ENCODE measurements around the gene GABPB2.
"Not testable (repeated sequence)": the region's sequence is repeated elsewhere in the genome, so short reads cannot be mapped to it uniquely, and the experiment has no call there.

Gene GABPB2

DNA sequence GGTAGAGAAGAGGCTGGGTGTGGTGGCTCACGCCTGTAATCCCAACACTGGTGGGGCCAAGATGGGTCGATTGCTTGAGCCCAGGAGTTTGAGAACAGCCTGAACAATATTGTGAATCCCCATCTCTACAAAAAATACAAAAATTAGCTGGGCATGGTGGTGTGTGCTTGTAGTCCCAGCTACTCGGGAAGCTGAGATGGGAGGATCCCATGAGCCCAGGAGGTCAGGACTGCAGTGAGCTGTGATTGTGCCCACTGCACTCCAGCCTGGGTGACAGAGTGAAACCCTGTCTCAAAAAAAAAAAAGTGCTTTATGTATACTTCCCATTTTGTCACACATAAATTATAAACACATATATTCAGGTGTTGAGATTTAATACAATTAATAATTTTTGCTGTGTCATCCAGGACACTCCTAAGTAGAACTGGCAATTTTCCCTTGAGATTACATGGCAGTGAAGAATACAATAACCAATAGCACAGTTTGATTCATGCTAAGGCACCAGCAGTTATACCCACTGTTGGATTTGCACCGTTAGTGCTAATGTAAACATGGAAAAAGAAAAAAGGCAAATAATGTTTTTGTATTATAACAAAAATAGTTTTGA is 15.5 kb downstream of the GABPB2 start:
- Histone ChIP-seq H3K79me2 (ENCODE audit: control insufficient read depth, insufficient read depth, low read length, unreplicated experiment) (no peaks in the 10 kb centered on the region), H3K27ac (ENCODE audit: low read depth, low read length) (no peak overlapping the region), H3K4me1 (ENCODE audit: control insufficient read depth, insufficient read depth, low read length, unreplicated experiment) (no peaks in the 10 kb centered on the region)

DNA sequence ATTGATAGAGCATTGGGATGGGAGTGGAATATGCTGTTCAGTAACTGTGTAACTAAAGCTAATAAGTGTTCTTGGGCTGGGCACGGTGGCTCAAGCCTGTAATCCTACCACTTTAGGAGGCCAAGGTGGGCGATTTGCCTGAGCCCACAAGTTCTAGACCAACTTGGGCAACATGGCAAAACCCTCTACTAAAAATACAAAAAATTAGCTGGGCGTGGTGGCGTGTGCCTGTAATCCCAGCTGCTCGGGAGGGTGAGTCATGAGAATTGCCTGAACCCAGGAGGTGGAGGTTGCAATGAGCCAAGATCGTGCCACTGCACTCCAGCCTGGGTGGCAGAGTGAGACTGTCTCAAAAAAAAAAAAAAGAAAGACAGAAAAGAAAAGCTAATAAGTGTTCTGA is 26.9 kb downstream of the GABPB2 start:
- H3K27me3 ChIP-seq (ENCODE audit: insufficient read depth, low read length); H3K4me1 ChIP-seq (ENCODE audit: control insufficient read depth, insufficient read depth, low read length, unreplicated experiment); H2AFZ ChIP-seq (ENCODE audit: low read length, unreplicated experiment); H3K4me3 ChIP-seq (ENCODE audit: low read depth, low read length); H3K36me3 ChIP-seq (ENCODE audit: insufficient read depth, low read length); H3K79me2 ChIP-seq (ENCODE audit: control insufficient read depth, insufficient read depth, low read length, unreplicated experiment): not testable (repeated sequence)
- H3K27ac ChIP-seq (ENCODE audit: low read depth, low read length), result 0 out of 2 replicates have a peak overlapping the region, but pooled peaks have one; percentile 6

More for the DNA sequence above, 15.5 kb downstream of the GABPB2 start:
- H3K4me3 ChIP-seq (ENCODE audit: low read depth, low read length), result no peak overlapping the region
- no peaks in the 10 kb centered on the region for H3K36me3 ChIP-seq (ENCODE audit: insufficient read depth, low read length)
- H3K27me3 ChIP-seq (ENCODE audit: insufficient read depth, low read length), result no peaks in the 10 kb centered on the region
- H2AFZ ChIP-seq (ENCODE audit: low read length, unreplicated experiment), result no peak overlapping the region

DNA sequence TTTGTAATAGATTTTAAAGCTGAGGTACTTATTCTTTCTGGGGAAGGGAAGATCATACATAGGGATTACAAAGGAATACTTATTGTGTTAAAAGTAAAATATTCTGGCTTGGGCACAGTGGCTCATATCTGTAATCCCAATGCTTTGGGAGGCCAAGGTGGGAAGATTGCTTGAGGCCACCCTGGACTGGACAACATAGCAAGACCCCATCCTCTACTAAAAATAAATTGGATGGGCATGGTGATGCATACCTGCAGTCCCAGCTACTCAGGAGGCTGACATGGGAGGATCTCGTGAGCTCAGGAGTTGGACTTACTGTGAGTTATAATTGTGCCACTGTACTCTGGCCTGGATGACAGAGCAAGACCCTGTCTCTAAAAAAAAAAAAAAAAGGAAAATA is 27.6 kb downstream of the GABPB2 start:
- Histone ChIP-seq H3K36me3 (ENCODE audit: insufficient read depth, low read length) (no peaks in the 10 kb centered on the region), H3K4me3 (ENCODE audit: low read depth, low read length) (no peak overlapping the region), H3K4me1 (ENCODE audit: control insufficient read depth, insufficient read depth, low read length, unreplicated experiment) (peaks cover 9% of the 10 kb centered on the region), H3K27ac (ENCODE audit: low read depth, low read length) (no peak overlapping the region), H3K27me3 (ENCODE audit: insufficient read depth, low read length) (no peaks in the 10 kb centered on the region), H3K79me2 (ENCODE audit: control insufficient read depth, insufficient read depth, low read length, unreplicated experiment) (no peaks in the 10 kb centered on the region), H2AFZ (ENCODE audit: low read length, unreplicated experiment) (no peak overlapping the region)

DNA sequence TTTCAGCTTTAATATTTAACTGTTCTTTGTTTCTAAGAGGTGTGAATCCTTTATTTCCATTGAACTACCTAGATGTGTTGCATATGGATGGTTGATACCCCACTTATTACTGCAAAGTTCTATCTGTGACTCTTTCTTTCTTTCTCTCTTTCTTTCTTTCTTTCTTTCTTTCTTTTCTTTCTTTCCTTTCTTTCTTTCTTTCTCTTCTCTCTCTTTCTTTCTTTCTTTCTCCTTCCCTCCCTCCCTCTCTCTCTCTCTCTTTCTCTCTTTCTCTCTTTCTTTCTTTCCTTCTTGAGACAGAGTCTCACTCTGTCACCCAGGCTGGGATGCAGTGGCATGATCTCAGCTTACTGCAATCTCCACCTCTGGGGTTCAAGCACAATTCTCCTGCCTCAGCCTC is 34.1 kb downstream of the GABPB2 start:
- H3K79me2 ChIP-seq (ENCODE audit: control insufficient read depth, insufficient read depth, low read length, unreplicated experiment), result no peaks in the 10 kb centered on the region
- no peaks in the 10 kb centered on the region for H3K27me3 ChIP-seq (ENCODE audit: insufficient read depth, low read length)
- H3K27ac ChIP-seq (ENCODE audit: low read depth, low read length), result no peak overlapping the region
- H3K4me1 ChIP-seq (ENCODE audit: control insufficient read depth, insufficient read depth, low read length, unreplicated experiment), result peaks cover 14% of the 10 kb centered on the region
- no peak overlapping the region for H3K4me3 ChIP-seq (ENCODE audit: low read depth, low read length)
- no peak overlapping the region for H2AFZ ChIP-seq (ENCODE audit: low read length, unreplicated experiment)
- no peaks in the 10 kb centered on the region for H3K36me3 ChIP-seq (ENCODE audit: insufficient read depth, low read length)

DNA sequence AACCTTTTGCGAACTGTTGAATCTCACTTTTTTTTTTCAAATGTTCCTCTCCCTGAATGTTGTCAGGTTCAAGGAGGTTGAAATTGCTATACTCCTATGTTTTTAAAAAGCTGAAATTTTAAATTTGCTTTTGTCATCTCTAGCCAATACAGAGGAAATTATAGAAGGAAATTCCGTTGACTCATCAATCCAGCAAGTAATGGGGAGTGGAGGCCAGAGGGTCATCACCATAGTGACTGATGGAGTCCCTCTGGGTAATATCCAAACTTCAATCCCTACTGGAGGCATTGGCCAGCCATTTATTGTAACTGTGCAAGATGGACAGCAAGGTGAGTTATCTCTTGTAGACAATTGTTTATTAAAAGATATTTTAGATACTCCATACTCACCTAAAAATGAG is 36.3 kb downstream of the GABPB2 start:
- no peaks in the 10 kb centered on the region for H3K36me3 ChIP-seq (ENCODE audit: insufficient read depth, low read length)
- H3K4me1 ChIP-seq (ENCODE audit: control insufficient read depth, insufficient read depth, low read length, unreplicated experiment), result peaks cover 14% of the 10 kb centered on the region
- H3K27ac ChIP-seq (ENCODE audit: low read depth, low read length), result peak overlapping the region; percentile 77
- H3K4me3 ChIP-seq (ENCODE audit: low read depth, low read length), result peak overlapping the region; percentile 11; the same call in 1 of the 2 replicates
- peak overlapping the region; percentile 34 for H2AFZ ChIP-seq (ENCODE audit: low read length, unreplicated experiment)
- H3K79me2 ChIP-seq (ENCODE audit: control insufficient read depth, insufficient read depth, low read length, unreplicated experiment), result no peaks in the 10 kb centered on the region
- no peaks in the 10 kb centered on the region for H3K27me3 ChIP-seq (ENCODE audit: insufficient read depth, low read length)

DNA sequence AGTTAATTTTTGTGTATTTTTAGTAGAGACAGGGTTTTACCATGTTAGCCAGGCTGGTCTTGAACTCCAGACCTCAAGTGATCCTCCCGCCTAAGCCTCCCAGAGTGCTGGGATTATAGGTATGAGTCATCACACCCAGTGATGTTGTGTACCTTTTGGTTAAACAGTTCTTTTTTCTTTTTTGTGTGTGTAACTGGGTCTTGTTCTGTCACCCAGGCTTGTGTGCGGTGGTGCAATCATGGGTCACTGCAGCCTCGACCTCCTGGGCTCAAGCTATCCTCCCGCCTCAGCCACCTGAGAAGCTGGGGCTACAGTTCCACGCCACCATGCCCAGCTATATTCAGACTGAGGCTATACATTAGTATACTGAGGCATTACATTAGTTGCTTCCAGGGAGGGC is 37.8 kb downstream of the GABPB2 start:
- no peak overlapping the region for H2AFZ ChIP-seq (ENCODE audit: low read length, unreplicated experiment)
- H3K4me3 ChIP-seq (ENCODE audit: low read depth, low read length), result no peak overlapping the region
- H3K27ac ChIP-seq (ENCODE audit: low read depth, low read length), result no peak overlapping the region
- H3K36me3 ChIP-seq (ENCODE audit: insufficient read depth, low read length), result no peaks in the 10 kb centered on the region
- peaks cover 14% of the 10 kb centered on the region for H3K4me1 ChIP-seq (ENCODE audit: control insufficient read depth, insufficient read depth, low read length, unreplicated experiment)
- H3K27me3 ChIP-seq (ENCODE audit: insufficient read depth, low read length), result no peaks in the 10 kb centered on the region
- H3K79me2 ChIP-seq (ENCODE audit: control insufficient read depth, insufficient read depth, low read length, unreplicated experiment), result no peaks in the 10 kb centered on the region

DNA sequence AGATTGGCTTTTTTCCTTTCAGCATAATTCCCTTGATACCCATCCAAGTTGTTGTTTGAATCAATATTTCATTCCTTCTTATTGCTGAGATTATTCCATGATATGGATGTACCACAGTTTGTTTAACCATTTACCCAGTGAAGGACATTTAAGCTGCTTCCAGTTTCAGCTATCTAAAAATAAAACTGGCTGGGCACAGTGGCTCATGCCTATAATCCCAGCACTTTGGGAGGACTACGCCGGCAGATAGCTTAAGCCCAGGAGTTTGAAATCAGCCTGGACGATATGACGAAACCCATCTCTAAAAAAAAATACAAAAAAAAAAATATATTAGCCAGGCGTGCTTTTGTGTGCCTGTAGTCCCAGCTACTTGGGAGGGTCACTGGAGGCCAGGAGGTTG is 43.3 kb downstream of the GABPB2 start:
- Histone ChIP-seq H3K4me1 (ENCODE audit: control insufficient read depth, insufficient read depth, low read length, unreplicated experiment) (no peaks in the 10 kb centered on the region), H3K27ac (ENCODE audit: low read depth, low read length) (no peak overlapping the region), H3K36me3 (ENCODE audit: insufficient read depth, low read length) (no peaks in the 10 kb centered on the region), H2AFZ (ENCODE audit: low read length, unreplicated experiment) (no peak overlapping the region), H3K27me3 (ENCODE audit: insufficient read depth, low read length) (no peaks in the 10 kb centered on the region), H3K79me2 (ENCODE audit: control insufficient read depth, insufficient read depth, low read length, unreplicated experiment) (no peaks in the 10 kb centered on the region), H3K4me3 (ENCODE audit: low read depth, low read length) (no peak overlapping the region)

DNA sequence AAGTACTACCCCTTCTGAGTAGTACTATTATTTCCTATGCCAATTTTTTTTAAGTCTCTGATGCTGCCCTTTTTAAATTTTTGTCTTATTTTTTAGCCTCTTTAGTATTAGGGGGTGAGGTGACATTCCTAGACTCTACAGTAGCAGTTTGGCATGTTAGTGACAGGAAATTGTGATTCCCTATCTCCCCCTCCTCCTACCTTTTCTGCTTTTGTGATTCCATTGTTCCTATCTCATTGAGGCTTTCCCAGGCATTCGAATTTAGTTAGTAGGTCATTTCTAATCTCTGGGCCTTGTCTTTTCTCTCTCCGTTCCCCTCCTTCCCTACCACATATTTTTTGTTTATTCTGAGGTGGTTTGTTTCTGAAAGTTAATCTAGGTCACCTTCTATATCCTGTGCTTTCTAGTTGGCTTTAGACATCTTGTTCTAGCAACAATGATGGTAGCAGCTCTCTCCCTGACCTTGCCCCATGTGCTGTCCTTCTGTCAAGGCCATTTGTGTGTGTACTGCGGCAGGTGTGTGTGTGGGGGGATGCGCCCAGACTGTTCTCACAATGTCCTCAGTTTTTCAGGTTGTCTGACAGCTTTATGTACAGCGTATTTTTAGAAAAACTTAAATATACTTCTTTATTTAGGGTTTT is 54.3 kb downstream of the GABPB2 start:
- H2AFZ ChIP-seq (ENCODE audit: low read length, unreplicated experiment), result no peak overlapping the region
- H3K36me3 ChIP-seq (ENCODE audit: insufficient read depth, low read length), result no peaks in the 10 kb centered on the region
- no peaks in the 10 kb centered on the region for H3K79me2 ChIP-seq (ENCODE audit: control insufficient read depth, insufficient read depth, low read length, unreplicated experiment)
- H3K27ac ChIP-seq (ENCODE audit: low read depth, low read length), result no peak overlapping the region
- H3K27me3 ChIP-seq (ENCODE audit: insufficient read depth, low read length), result no peaks in the 10 kb centered on the region
- H3K4me1 ChIP-seq (ENCODE audit: control insufficient read depth, insufficient read depth, low read length, unreplicated experiment), result no peaks in the 10 kb centered on the region
- H3K4me3 ChIP-seq (ENCODE audit: low read depth, low read length), result no peak overlapping the region

DNA sequence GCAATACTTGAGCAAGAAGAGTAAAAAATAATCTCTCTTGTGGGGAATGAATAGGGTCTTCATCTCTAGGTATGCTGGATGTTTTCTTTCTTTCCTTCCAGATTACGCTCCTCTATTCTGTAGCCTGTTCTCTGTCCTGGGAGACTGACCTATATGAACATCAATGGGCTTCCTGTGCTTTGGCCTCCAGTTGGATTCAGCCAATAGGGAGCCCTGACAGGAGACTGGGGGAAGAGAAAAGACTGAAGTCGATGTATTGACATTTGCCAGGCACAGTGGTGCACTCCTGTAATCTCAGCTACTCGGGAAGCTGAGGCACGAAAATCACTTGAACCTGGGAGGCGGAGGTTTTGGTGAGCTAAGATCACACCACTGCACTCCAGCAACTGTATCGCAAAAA is 58.2 kb downstream of the GABPB2 start:
- peaks cover 6% of the 10 kb centered on the region for H3K4me1 ChIP-seq (ENCODE audit: control insufficient read depth, insufficient read depth, low read length, unreplicated experiment)
- H3K27ac ChIP-seq (ENCODE audit: low read depth, low read length), result no peak overlapping the region
- no peaks in the 10 kb centered on the region for H3K36me3 ChIP-seq (ENCODE audit: insufficient read depth, low read length)
- no peaks in the 10 kb centered on the region for H3K79me2 ChIP-seq (ENCODE audit: control insufficient read depth, insufficient read depth, low read length, unreplicated experiment)
- peaks cover 25% of the 10 kb centered on the region for H3K27me3 ChIP-seq (ENCODE audit: insufficient read depth, low read length)
- no peak overlapping the region for H3K4me3 ChIP-seq (ENCODE audit: low read depth, low read length)
- no peak overlapping the region for H2AFZ ChIP-seq (ENCODE audit: low read length, unreplicated experiment)

DNA sequence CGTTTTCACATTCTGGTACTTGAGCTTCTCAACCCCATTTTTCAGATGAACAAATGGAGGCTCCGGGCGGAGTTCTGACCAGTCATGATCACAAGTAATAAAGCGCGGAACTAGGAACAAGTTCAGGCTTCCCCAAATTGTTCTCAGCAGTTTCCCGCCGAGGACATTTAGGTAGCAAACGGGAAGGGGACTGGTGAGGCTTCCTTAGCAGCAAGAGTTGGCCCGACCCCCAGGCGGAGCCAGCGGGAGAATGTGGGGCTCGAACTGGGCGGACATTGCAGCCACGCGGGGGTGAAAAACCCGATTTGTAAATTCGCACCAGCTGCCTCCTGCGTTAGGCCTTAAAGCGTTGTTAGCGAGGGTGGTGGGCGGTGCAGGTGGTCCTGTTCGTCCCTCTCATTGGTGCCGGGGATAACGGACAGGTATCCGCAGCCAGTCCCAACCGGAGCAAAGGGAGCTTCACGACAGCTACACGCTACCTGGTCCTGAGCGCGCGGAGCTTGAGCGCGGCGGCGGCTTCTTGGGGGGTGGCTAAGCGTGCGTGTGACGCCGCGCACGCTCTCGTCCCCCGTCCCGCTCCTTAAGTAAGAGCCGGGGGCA is 60.5 kb downstream of the GABPB2 start:
- H3K27ac ChIP-seq (ENCODE audit: low read depth, low read length), result no peak overlapping the region
- peak overlapping the region; percentile 61 for H2AFZ ChIP-seq (ENCODE audit: low read length, unreplicated experiment)
- peak overlapping the region; percentile 60 for H3K4me3 ChIP-seq (ENCODE audit: low read depth, low read length)
- H3K79me2 ChIP-seq (ENCODE audit: control insufficient read depth, insufficient read depth, low read length, unreplicated experiment), result no peaks in the 10 kb centered on the region
- no peaks in the 10 kb centered on the region for H3K36me3 ChIP-seq (ENCODE audit: insufficient read depth, low read length)
- H3K4me1 ChIP-seq (ENCODE audit: control insufficient read depth, insufficient read depth, low read length, unreplicated experiment), result peaks cover 6% of the 10 kb centered on the region
- H3K27me3 ChIP-seq (ENCODE audit: insufficient read depth, low read length), result peaks cover 25% of the 10 kb centered on the region
